OCI-M2 (cell line): ENCODE measurements around the gene JPH3.

Experiments used
- DNase-seq: peaks from one replicate; lab custom pipeline; 2025; ENCODE audit not compliant: unreplicated experiment; lab: John Stamatoyannopoulos, UW

JPH3 gene

DNA sequence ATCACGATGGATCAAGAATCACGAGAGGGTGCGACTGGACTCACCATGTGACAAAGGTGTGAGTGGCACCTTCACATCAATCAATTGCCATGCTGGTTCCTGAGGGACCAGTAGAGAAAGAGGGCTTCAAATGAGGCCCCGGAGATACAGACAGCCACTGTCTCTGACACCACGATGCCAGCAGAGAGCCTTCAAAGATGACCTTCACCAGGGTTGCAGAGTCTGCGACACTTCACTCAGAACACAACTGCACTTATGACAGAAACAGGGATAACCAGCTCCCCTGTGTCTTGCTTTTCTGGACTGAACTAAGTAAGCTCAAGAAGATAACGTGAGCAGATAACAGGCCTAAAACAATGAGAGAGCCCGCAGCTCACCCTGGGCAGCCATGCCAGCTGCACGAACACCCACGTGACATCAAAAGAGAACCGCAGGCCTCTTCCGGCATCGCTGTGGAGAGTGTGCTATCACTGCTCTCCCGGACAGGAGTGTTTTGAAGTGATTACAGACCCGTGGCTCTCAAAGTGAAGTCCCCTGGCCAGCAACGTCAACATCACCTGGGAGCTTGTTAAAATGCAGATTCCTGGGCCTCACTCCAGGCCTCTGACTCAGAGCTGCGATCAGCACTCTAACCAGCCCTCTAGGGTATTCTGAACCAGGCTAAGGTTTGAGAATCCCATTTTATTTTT lies 127.1 kb downstream of the JPH3 start:
- no peak for DNase-seq

DNA sequence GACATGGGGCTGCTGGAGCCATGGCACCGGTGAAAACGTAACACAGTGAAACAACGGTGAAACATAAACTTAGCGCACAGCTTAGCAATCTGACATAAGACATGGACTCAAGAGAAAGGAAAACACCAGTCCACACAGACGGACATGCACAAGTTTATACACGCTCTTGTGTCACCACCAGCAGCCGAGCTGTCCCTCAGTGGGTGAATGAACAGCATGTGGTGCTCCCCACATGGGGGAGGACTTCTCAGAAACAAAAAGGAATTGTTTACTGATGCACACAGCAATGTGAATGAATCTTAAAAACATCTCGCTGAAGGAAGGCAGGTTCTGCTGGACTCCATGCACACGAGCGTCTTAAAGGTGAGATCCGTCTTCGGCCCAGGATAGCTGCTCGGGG lies 129.3 kb downstream of the JPH3 start:
- no peak for DNase-seq

DNA sequence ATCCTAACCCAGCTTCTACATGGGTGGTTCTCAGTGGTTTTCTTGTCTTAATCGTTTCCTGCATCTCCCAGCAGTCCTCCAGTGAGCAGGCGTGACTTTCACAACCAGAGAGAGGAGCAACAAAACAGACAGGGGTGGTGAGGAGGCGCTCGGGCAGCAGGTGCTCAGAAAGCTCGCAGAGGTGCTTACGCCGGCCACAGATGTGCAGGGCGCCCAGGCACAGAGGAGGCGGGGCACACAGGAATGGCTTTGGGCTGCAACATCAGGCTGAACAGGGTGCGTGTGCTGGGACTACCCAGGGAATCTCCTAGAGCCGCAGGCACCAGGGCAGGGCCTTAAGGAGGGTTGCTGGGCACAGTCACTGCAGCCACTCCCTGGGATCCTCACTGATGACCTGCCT lies 130.9 kb downstream of the JPH3 start:
- no peak for DNase-seq

DNA sequence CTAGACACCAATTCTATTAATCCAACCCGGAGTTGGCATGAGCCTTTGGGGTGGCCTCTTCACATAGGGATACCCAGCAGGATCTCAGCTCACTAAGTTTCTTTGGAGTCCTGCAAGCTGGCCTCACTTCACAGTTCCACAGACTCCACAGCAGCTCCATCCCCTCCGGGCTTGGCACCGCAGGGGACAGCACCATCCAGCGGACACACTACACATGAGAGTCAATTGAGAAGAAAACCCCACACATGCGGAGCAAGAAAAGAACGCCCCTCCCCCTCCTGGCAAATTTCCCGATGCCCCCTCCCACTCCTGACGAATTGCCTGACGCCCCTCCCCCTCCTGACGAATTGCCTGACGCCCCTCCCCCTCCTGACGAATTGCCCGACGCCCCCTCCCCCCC lies 132.3 kb downstream of the JPH3 start:
- DNase-seq, result no peak

DNA sequence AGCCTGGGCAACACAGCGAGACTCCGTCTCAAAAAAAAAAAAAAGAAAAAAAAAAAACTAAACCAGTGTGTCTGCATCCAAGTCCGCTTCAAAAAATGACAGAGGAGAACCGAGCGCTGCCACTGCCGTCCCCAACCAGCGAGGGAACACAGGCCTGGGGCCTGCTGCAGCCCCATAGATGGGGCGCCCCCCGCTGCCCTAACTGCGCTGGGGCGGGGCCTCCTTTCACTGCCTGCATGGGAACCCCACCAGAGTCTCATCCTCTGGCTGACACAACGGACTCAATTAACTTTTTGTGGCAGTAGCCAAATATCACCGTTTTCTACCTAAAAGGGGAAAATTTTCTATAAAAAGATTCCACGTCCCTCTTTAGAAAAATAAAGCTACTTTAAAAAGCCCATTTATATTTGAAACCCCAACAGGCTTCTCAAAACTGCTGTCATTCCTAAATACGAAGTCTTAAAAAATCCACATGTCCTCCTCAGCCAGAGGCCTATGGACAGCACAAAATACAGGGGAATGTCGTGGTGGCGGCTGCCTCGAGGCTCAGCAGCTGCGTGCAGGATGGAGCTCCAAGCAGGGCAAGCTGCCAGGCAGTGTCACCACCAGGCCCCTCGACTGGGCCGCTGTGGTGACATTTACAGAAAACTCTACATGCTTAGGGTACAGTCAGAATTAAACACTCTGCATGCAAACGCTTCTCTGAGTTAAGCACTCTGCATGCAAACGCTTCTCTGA lies 133.1 kb downstream of the JPH3 start:
- no peak for DNase-seq

DNA sequence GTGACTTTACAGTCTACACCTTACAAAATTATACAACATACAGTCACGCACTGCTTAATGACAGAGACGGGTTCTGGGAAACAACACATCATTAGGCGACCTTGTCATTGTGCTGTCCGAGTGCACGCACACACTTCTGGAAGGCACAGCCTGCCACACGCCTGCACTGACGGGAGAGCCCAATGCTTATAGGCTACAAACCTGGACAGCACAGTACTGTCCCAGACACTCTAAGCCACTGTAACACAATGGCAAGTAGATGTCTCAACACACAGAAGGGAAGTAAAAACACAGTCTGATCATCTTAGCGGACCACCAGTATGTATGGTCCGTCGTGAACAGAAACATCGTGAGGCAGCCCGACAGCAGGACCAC lies 133.7 kb downstream of the JPH3 start:
- DNase-seq, result no peak

DNA sequence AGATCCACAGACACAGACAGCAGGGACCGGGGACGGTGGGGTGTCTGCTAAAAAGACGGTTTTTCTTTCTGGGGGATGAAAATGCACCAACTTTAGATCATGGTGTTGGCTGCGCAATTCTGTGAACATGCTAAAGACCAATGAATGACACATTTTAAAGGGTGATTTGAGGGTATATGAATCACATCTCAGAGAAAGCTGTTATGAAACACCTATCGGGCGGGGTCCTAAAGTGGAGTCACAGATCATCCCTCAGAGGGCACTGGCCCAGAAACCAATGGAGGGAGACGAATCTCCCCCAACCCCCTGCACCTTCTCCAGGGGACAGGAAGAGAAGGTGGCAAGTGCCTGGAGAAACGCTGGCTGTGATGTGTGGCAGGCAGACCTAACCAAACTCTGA lies 137.5 kb downstream of the JPH3 start:
- no peak for DNase-seq

DNA sequence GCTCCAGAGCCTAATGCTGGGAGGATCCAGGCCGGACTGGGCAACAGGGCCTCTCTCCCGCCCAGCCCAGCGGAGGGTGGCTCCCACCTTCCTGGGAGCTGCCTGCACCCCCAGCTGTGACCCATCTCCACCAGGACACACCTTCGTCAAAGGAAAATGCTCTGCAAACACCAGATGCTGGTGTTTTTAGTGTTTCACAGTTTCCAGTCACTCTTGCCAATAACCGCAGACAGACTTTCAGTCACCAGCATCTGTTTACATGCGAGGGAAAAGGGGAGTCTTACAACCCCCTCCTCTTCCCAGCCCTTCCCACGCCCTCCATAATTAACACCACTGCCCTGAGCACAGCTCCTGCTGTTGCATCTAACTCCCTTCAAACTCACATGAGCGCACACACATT lies 138.1 kb downstream of the JPH3 start:
- DNase-seq, result no peak

DNA sequence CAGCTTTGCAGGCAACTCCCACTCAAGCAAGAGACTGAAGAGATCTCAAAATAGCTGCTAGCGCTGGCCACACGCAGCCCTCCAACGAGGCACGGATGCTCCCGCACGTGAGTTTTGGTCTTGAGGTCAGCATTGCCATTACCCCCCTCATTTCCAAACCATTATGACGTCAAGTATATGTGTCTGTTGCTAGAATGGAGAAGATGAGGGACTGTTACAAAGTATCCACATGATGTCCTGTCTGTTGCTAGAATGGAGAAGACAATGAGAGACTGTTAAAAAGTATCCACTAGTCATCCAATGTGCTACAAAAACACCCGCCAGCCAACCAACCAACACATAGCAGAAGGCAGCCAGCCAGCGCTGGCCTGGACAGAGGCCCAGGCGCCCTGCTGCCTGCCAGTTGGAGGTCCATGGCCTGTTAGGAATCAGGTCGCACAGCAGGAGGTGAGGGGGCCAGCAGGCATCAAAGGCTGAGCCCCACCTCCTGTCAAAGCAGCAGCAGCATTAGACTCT lies 138.7 kb downstream of the JPH3 start:
- DNase-seq, result no peak

DNA sequence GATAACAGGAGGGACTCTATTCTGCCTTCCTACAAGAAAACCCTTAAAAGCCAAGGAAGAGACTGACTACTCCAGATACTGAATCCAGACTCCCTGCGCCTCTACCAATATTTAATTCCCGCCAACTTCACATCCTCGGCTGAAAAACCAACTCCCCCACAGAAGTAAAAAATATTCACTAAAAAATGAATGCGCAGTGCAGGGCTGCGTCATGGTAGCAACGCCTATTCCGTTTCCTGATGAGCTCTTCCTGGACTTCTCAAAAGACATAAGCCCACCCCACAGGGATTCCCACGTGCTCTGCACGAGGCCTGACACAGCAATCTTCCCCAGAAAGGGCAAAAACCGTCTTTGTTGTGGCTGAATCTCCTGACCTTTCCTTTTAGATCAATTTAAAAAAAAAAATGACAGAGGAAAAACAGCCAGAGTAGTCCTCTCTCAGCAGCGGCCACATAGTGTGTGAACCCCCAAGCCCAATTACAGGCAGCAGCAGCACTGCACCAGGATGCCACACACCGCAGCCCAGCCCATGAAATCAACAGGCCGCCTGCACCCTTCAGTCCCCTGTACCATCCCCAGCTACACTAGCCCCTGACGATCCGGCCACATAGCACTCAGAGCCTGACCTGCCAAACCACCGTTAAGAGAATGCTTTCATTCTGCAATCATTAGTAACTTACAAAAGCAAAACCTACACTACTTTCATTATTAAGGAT lies 139.6 kb downstream of the JPH3 start:
- DNase-seq, result no peak

DNA sequence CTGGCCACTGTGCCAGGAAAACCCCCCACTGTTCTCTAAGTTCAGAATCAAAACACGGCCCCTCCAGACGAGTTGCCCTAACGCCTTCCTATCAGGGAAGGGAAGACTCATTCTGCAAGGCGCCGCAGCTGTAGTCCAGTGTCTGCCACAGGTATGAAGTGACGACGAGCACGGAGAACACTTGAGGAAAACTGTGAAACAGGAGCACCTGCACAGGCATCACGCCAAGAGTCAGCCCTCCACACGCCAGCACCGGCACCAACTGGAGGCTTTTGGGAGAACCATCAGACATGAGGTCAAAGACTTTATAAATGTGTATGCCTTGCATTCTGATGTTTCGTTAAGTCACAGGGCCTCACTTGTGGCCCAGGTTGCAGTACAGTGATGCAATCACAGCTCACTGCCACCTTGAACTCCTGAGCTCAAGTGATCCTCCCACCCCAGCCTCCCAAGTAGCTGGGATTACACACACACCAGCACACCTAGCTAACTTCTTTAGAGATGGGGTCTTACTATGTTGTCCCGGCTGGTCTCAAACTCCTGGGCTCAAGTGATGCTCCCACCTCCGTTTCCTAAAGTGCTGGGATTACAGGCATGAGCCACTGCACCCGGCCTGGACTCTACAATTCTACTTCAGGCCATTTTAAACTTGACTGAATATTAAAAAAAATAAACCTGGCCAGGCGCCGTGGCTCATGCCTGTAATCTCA lies 140.6 kb downstream of the JPH3 start:
- DNase-seq, result no peak

DNA sequence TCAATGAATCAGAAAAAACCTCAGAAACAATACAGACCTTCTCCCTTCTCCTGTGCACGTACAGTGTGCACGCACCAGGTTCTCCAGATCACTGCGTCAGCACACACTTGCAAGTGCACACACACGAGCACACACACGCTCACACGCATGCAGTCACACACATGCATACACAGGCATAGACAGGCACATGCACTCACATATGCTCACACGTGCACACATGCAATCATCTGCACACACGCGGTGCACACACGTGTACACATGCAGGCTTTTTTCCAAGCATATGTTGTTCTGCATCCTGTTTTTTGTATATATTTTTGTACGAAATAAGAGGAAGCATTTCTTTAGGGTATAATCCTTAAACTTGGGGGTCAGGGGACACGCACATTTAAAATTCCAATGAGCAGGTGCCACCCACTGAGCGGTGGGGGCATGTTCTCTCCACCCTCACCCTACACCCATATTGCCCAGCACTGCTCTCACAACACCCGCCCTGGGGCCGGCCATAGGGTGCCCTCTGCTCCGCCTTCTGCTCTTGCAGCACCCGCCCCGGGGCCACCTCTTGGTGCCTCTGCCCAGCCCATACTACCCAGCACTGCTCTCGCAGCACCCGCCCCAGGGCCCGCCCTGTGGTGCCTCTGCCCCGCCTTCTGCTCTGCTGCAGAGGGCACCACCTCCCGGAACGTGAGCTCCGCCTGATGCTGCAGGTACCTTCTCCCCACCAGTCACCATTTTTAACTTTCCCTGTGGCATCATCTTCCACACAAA lies 142.6 kb downstream of the JPH3 start:
- no peak for DNase-seq

DNA sequence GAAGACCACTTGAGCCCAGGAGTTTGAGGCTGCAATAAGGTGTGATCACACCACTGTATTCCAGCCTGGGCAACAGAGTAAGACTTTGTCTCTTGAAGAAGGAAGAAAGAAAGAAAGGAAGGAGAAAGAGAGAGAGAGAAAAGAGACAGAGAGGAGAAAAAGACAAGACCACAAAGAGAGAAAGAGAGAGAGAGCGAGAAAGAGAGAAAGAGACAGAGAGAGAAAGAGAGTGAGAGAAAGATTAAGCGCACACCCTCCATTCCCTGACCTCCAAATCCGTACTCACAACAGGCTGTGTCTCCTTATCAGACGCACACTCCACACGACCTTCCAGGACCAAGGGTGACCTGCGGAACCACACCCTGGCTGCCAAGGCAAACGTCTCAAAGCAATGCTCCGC lies 143.9 kb downstream of the JPH3 start:
- DNase-seq, result no peak
